ENCODE measurements around the gene WASHC2A.
"Not testable (repeated sequence)": the region's sequence is repeated elsewhere in the genome, so short reads cannot be mapped to it uniquely, and the experiment has no call there.

DNA sequence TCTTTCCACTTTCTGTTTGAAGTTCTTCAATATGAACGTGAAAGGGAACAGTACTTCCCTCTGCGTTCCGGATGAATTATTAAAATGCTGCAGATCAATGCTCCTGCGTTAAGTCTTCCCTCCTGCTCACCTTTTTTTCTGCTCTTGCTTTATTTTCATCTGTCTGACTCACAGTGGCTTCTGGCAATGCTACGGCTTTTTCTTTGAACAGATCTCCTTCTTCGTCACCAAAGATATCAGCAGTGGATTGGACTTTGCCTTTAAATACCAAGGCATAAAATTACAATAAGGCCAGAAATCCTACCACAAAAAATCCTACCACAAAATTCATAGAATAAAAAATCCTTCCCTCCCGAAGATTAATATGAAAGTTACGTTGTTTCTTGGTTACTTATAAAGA lies 11.1 kb upstream of the WASHC2A start:
- not testable (repeated sequence) for TF ChIP-seq POLR2AphosphoS5 (IDR thresholded peaks at IDR 0.05; ENCODE audit: low read depth, low read length); MXI1 (IDR thresholded peaks at IDR 0.05; ENCODE audit: low read depth, low read length); TEAD4 (IDR thresholded peaks at IDR 0.05; ENCODE audit: borderline replicate concordance, insufficient read depth); FOXJ3 (CRISPR knock-in tag; IDR thresholded peaks at IDR 0.05); RFX5 (IDR thresholded peaks at IDR 0.05; ENCODE audit: low read length); RCOR1 (IDR thresholded peaks at IDR 0.05; ENCODE audit: low read length); TAF1 (IDR thresholded peaks at IDR 0.05; ENCODE audit: borderline replicate concordance, low read depth, low read length)
- TF ChIP-seq, protein P1, sequence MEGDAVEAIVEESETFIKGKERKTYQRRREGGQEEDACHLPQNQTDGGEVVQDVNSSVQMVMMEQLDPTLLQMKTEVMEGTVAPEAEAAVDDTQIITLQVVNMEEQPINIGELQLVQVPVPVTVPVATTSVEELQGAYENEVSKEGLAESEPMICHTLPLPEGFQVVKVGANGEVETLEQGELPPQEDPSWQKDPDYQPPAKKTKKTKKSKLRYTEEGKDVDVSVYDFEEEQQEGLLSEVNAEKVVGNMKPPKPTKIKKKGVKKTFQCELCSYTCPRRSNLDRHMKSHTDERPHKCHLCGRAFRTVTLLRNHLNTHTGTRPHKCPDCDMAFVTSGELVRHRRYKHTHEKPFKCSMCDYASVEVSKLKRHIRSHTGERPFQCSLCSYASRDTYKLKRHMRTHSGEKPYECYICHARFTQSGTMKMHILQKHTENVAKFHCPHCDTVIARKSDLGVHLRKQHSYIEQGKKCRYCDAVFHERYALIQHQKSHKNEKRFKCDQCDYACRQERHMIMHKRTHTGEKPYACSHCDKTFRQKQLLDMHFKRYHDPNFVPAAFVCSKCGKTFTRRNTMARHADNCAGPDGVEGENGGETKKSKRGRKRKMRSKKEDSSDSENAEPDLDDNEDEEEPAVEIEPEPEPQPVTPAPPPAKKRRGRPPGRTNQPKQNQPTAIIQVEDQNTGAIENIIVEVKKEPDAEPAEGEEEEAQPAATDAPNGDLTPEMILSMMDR (IDR thresholded peaks at IDR 0.05): not testable (repeated sequence)
- TF ChIP-seq, protein P2, sequence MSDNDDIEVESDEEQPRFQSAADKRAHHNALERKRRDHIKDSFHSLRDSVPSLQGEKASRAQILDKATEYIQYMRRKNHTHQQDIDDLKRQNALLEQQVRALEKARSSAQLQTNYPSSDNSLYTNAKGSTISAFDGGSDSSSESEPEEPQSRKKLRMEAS (IDR thresholded peaks at IDR 0.05; ENCODE audit: low read depth): not testable (repeated sequence)

All from SK-N-SH (cell line).